ENCODE results near the gene RARG.

Gene RARG

GRCh38 chr12:53231921-53232645 lies at the start of gene RARG:
TSS of gene RARG (minus strand) at chr12:53232209. CDS start at chr12:53227545, 4,664 bp downstream.
- peak; percentile 82 for DNase-seq

- no peak for DNase-seq
These were observed 48.0 kb upstream of the RARG start for GRCh38 chr12:53279888-53280498.

- no peak for DNase-seq
These were observed 47.4 kb upstream of the RARG start for GRCh38 chr12:53279283-53279869.

- DNase-seq: no peak
These were observed 46.0 kb upstream of the RARG start for GRCh38 chr12:53277981-53278380.

GRCh38 chr12:53276511-53276910 lies 44.5 kb upstream of the RARG start:
- no peak for DNase-seq

- DNase-seq: no peak
These were observed 42.4 kb upstream of the RARG start for GRCh38 chr12:53274445-53274844.

GRCh38 chr12:53268630-53269562 lies 36.9 kb upstream of the RARG start:
- no peak for DNase-seq

- DNase-seq: peak; percentile 83
These were observed 36.1 kb upstream of the RARG start, which contains the start of gene ESPL1 for GRCh38 chr12:53267999-53268629. TSS of gene ESPL1 (plus strand) at chr12:53268299. CDS start at chr12:53268767, 468 bp downstream.

GRCh38 chr12:53267306-53267998 lies 35.4 kb upstream of the RARG start:
- no peak for DNase-seq

- no peak for DNase-seq
These were observed 33.8 kb upstream of the RARG start for GRCh38 chr12:53265783-53266182.

GRCh38 chr12:53259891-53260290 lies 27.9 kb upstream of the RARG start:
- DNase-seq: no peak

- DNase-seq: no peak
These were observed 26.8 kb upstream of the RARG start for GRCh38 chr12:53258541-53259539.

GRCh38 chr12:53255996-53256395 lies 24.0 kb upstream of the RARG start:
- no peak for DNase-seq

- DNase-seq: no peak
These were observed 23.0 kb upstream of the RARG start for GRCh38 chr12:53254816-53255545.

- DNase-seq: no peak
These were observed 21.3 kb upstream of the RARG start for GRCh38 chr12:53253298-53253697.

GRCh38 chr12:53252349-53252916 lies 20.4 kb upstream of the RARG start:
- no peak for DNase-seq

GRCh38 chr12:53251477-53252348 lies 19.7 kb upstream of the RARG start:
- peak; percentile 79 for DNase-seq

- no peak for DNase-seq
These were observed 13.3 kb upstream of the RARG start for GRCh38 chr12:53245286-53245685.
